ENCODE data around the gene PLAGL2. TPM values are rescaled to one million over a fixed set of nuclear protein-coding genes. Genes with fewer than 3 reads are reported as not detected.

The PLAGL2 gene
- total RNA-seq, 3 donors from 2014 or later, result 2.9 to 7.6 (median 4.3) TPM

GRCh38 chr20:32205110-32205842, 2.3 kb downstream of the PLAGL2 start:
- TF ChIP-seq CTCF (IDR thresholded peaks at IDR 0.05) (no peak), POLR2A (IDR thresholded peaks at IDR 0.05) (no peak), POLR2AphosphoS5 (IDR thresholded peaks at IDR 0.05) (no peak)
- H3K4me1 ChIP-seq, result peaks cover 8 to 43% of the 10 kb centered on the region in 2 donors
- no peaks in the 10 kb centered on the region for H3K27me3 ChIP-seq
- intact Hi-C loops (cut with DNase I; ENCODE audit: low total_unique reads), result no loop called here
- peak overlapping the region in 2 of 3 donors; percentile 99 to 100 for H3K4me3 ChIP-seq
- H3K9me3 ChIP-seq, result no peaks in the 10 kb centered on the region
- DNase-seq (ENCODE audit: low spot score in 2 of 2), result no peak
- no peaks in the 10 kb centered on the region for H3K36me3 ChIP-seq
- H3K27ac ChIP-seq, result peak overlapping the region; percentile 97 to 99

- peaks cover 8 to 43% of the 10 kb centered on the region in 2 donors for H3K4me1 ChIP-seq
- peak overlapping the region; percentile 97 to 99 for H3K27ac ChIP-seq
- no peaks in the 10 kb centered on the region for H3K9me3 ChIP-seq
- intact Hi-C loops (cut with DNase I; ENCODE audit: low total_unique reads), result no loop called here
- no peaks in the 10 kb centered on the region for H3K27me3 ChIP-seq
- no peaks in the 10 kb centered on the region for H3K36me3 ChIP-seq
- peak in 1 of 2 donors; percentile 70 for DNase-seq (ENCODE audit: low spot score in 2 of 2)
- TF ChIP-seq POLR2A (IDR thresholded peaks at IDR 0.05) (no peak), POLR2AphosphoS5 (IDR thresholded peaks at IDR 0.05) (peak in 1 of 3 donors; percentile 45), CTCF (IDR thresholded peaks at IDR 0.05) (no peak)
- peak overlapping the region in 2 of 3 donors; percentile 17 to 19 for H3K4me3 ChIP-seq
Measured at GRCh38 chr20:32204205-32205109, 3.1 kb downstream of the PLAGL2 start.

DNA sequence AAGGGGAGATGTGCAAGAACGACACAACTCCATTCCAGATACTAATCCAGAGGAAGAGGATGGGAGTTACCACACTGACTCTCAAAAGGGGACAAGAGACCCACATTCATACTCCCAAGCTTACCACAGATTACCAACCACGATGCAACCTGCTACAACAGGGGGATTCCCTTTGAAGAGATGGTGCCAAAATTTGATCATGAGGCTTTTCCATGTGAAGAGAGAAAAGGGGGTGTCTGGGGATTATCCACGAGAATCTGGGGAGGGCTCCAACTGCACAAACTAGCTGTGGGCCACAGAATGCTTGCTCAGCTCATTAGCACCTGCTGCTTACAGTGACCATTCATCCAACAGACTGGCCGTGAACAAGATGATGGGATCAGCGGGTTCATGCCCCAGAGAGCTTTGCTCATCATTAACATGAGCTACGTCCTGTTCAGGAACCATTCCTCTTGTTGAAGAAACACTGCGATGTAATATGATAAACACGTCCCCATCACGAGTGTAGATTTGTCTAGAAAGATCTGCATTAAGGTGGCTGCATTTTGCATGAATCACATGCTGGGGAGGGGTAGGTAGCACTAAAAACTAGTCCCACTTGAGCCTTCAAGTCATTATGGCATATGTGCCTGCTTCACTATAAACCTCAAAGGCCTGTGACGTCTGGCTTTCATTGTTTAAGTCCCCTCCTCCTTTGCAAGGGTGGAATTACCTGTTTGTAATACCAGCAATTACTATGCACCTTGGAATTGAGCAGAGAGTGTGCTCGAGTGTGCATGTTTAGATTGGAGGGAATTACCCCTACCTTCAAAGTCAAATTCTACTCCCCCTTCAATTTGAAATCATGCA, 4.0 kb downstream of the PLAGL2 start:
- peak overlapping the region; percentile 97 to 99 for H3K27ac ChIP-seq
- TF ChIP-seq POLR2AphosphoS5 (IDR thresholded peaks at IDR 0.05) (no peak), CTCF (IDR thresholded peaks at IDR 0.05) (no peak), POLR2A (IDR thresholded peaks at IDR 0.05) (no peak)
- peaks cover 8 to 43% of the 10 kb centered on the region in 2 donors for H3K4me1 ChIP-seq
- DNase-seq (ENCODE audit: low spot score in 2 of 2), result no peak
- H3K36me3 ChIP-seq, result no peaks in the 10 kb centered on the region
- no peaks in the 10 kb centered on the region for H3K9me3 ChIP-seq
- intact Hi-C loops (cut with DNase I; ENCODE audit: low total_unique reads), result no loop called here
- no peaks in the 10 kb centered on the region for H3K27me3 ChIP-seq
- H3K4me3 ChIP-seq, result peak overlapping the region in 2 of 3 donors; percentile 17 to 19

- TF ChIP-seq CTCF (IDR thresholded peaks at IDR 0.05) (no peak), POLR2AphosphoS5 (IDR thresholded peaks at IDR 0.05) (peak in 1 of 3 donors; percentile 28)
- Histone ChIP-seq H3K36me3 (no peaks in the 10 kb centered on the region), H3K9me3 (no peaks in the 10 kb centered on the region), H3K27me3 (no peaks in the 10 kb centered on the region), H3K27ac (peak overlapping the region; percentile 97 to 99), H3K4me1 (peaks cover 8 to 43% of the 10 kb centered on the region in 2 donors), H3K4me3 (peak overlapping the region in 1 of 3 donors; percentile 16)
- DNase-seq (ENCODE audit: low spot score in 2 of 2), result peak in 1 of 2 donors; percentile 79
- intact Hi-C loops (cut with DNase I; ENCODE audit: low total_unique reads), result no loop called here
Measured at GRCh38 chr20:32201977-32202363, 5.6 kb downstream of the PLAGL2 start.

Data from breast epithelium (tissue), 4 donors.